SK-N-SH (cell line): ENCODE measurements around the gene TRAFD1. TPM values are rescaled to one million over a fixed set of nuclear protein-coding genes. Genes with fewer than 3 reads are reported as not detected.

Source experiments
- CTCF ChIA-PET: fragments of 300-600, 350-600 bp; formaldehyde crosslinking; extraction: SDS; loops from one replicate; lab custom pipeline; 2021; lab: Yijun Ruan, JAX
- POLR2A ChIA-PET: fragments of 350-600 bp; sonication (Branson Sonifier 250); formaldehyde crosslinking; extraction: SDS; loops from one replicate; lab custom pipeline; 2020; ENCODE audit warnings: antibody characterized with exemption, inconsistent platforms; lab: Yijun Ruan, JAX
- DNase-seq: peaks from one replicate; pipeline ENCODE4 v3.0.0; 2012
- H2AFZ ChIP-seq: fragments of 200-600 bp; sonication (generic); 2 replicates; pipeline ENCODE4 v1.8.1; 2016; ENCODE audit warnings: antibody characterized with exemption, mild to moderate bottlenecking, low read depth
- H3F3A ChIP-seq: fragments of 200-600 bp; sonication (generic); replicated peaks from 2 replicates; pipeline ENCODE3; 2016; ENCODE audit warnings: antibody characterized with exemption, mild to moderate bottlenecking; ENCODE audit not compliant: insufficient read depth
- H3K27ac ChIP-seq, 2 experiments: fragments of 200-500 bp in 1 of 2; fragments of 200-600 bp in 1 of 2; sonication (Bioruptor generic) in 1 of 2; sonication (generic), shearing (Covaris generic) in 1 of 2; 2 replicates each; pipeline versions ENCODE4 v1.5.1 to v1.6.1; 2014 to 2016; ENCODE audit warnings: low read depth in 2 of 2, inconsistent platforms in 1 of 2, low read length in 1 of 2, mild to moderate bottlenecking in 1 of 2, mixed read lengths in 1 of 2
- H3K27me3 ChIP-seq: fragments of 200-600 bp; sonication (generic), shearing (Covaris generic); 2 replicates; pipeline ENCODE4 v1.6.1; 2016; ENCODE audit warnings: mixed run types; ENCODE audit not compliant: insufficient read depth
- H3K36me3 ChIP-seq, 2 experiments: fragments of 200-500 bp in 1 of 2; fragments of 200-600 bp in 1 of 2; sonication (Bioruptor generic) in 1 of 2; sonication (generic) in 1 of 2; replicated peaks in 1 of 2; 2 replicates each; pipeline versions ENCODE3 to v1.5.1; 2014 to 2016; ENCODE audit warnings: low read length in 1 of 2, mild to moderate bottlenecking in 1 of 2; ENCODE audit not compliant: insufficient read depth in 2 of 2, control insufficient read depth in 1 of 2
- H3K4me1 ChIP-seq, 2 experiments: fragments of 200-500 bp in 1 of 2; fragments of 200-600 bp in 1 of 2; sonication (Bioruptor generic) in 1 of 2; sonication (generic), shearing (Covaris generic) in 1 of 2; 2 replicates each; pipeline versions ENCODE4 v1.5.1 to v1.6.1; 2014 to 2016; ENCODE audit warnings: low read depth in 1 of 2, low read length in 1 of 2, mixed run types in 1 of 2; ENCODE audit not compliant: insufficient read depth in 2 of 2, control insufficient read depth in 1 of 2
- H3K4me2 ChIP-seq: fragments of 200-600 bp; sonication (generic), shearing (Covaris generic); 2 replicates; pipeline ENCODE4 v1.6.1; 2017; ENCODE audit warnings: mixed run types
- H3K4me3 ChIP-seq, 2 experiments: fragments of 200-500 bp in 1 of 2; fragments of 200-600 bp in 1 of 2; sonication (Bioruptor generic) in 1 of 2; sonication (generic), shearing (Covaris generic) in 1 of 2; 2 replicates each; pipeline versions ENCODE4 v1.5.1 to v1.8.1; 2014 to 2016; ENCODE audit warnings: low read depth in 2 of 2, inconsistent platforms in 1 of 2, low read length in 1 of 2, mild to moderate bottlenecking in 1 of 2, mixed read lengths in 1 of 2, moderate library complexity in 1 of 2
- H3K79me2 ChIP-seq: fragments of 200-600 bp; sonication (generic); 2 replicates; pipeline ENCODE4 v1.8.1; 2017; ENCODE audit warnings: mild to moderate bottlenecking; ENCODE audit not compliant: insufficient read depth
- H3K9ac ChIP-seq: fragments of 200-600 bp; sonication (generic); 2 replicates; pipeline ENCODE4 v1.6.1; 2017; ENCODE audit warnings: mixed run types
- H3K9me2 ChIP-seq: fragments of 200-600 bp; sonication (generic); 2 replicates; pipeline ENCODE4 v1.6.1; 2017; ENCODE audit warnings: mixed run types
- H3K9me3 ChIP-seq: fragments of 200-600 bp; sonication (generic); 2 replicates; pipeline ENCODE4 v1.6.1; 2017; ENCODE audit warnings: mixed run types, mild to moderate bottlenecking, moderate library complexity
- H4K20me1 ChIP-seq: fragments of 200-600 bp; sonication (generic); 2 replicates; pipeline ENCODE4 v1.6.1; 2017; ENCODE audit warnings: mild to moderate bottlenecking, mixed run types; ENCODE audit not compliant: insufficient read depth
- FOSL2 ChIP-seq: IDR thresholded peaks from 2 replicates; pipeline ENCODE4 v1.4.0; 2012; ENCODE audit warnings: low read depth, mild to moderate bottlenecking, moderate library complexity, borderline replicate concordance
- TCF12 ChIP-seq: IDR thresholded peaks from 2 replicates; pipeline ENCODE4 v1.4.0; 2012
- WGBS: methylation state at CpG from one replicate; pipeline ENCODE4 v1.1.6; 2017; ENCODE audit warnings: low lambda C conversion rate; 5-methylcytosine and 5-hydroxymethylcytosine counted together
- polyA plus RNA-seq, 3 experiments: library from polyadenylated mRNA; depleted of rRNA; stranded (reverse); fragments of >200 nt; gene quantifications; 2 replicates each; pipeline ENCODE4 v1.2.3, GENCODE V29; 2012
- TF ChIP-seq, protein P1 (sequence below): IDR thresholded peaks from 2 replicates; pipeline ENCODE4 v1.4.0; 2012; ENCODE audit warnings: low read depth, borderline replicate concordance
- TF ChIP-seq, protein P2 (sequence below): IDR thresholded peaks from 2 replicates; pipeline ENCODE4 v1.6.1; 2012; ENCODE audit warnings: mild to moderate bottlenecking, low read depth, low read length, moderate library complexity
- TF ChIP-seq, protein P3 (sequence below): fragments of 200-600 bp; sonication (generic); IDR thresholded peaks from 2 replicates; pipeline ENCODE4 v1.6.1; 2017; ENCODE audit warnings: antibody characterized with exemption, mild to moderate bottlenecking, moderate library complexity

The TRAFD1 gene
- polyA plus RNA-seq, 1 of the 3 experiments (the other 2 are of a cell fraction) = 12.4 TPM

DNA sequence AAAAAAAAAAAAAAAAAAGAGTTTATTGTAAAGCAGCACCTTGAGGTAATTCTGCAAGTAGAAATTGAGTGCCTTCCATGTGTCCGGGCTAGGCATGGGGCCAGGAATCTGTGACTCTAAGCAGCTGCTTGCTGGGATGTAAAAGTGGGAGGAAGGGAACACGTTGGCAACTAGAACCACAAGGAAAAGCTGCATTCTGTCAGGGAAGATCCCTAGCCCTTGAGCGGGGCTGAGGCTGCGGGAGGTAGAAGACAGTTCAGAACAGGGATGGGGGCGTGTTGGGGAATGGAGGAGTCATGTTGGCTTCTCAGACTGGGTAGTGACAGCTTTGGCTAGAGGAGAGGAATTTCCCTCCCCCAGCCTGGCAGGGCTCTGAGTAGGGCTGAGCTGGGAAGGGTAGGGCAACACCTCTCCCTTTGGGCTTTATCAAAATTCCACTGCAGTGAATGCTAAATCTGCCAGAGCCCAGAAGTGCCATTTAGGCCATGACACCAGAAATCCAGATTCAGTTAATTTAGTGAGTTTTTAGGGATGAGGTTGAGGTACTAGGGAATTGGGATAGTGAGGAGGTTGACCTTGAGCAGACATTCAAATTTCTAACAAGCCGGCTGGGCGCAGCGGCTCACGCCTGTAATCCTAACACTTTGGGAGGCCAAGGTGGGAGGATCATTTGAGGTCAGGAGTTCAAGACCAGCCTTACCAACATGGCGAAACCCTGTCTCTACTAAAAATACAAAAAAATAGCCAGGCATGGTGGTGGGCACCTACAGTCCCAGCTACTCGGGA lies 3.4 kb upstream of the TRAFD1 start:
- H3K27ac ChIP-seq = no peak overlapping the region
- H3K27me3 ChIP-seq = no peaks in the 10 kb centered on the region
- peaks cover 13% of the 10 kb centered on the region; the same call in 1 of the 2 replicates for H3K79me2 ChIP-seq
- ChIA-PET POLR2A (interaction anchor here (0.7 kb wide), 1 partner anchor 1833 kb away, joined by 3 read pairs; no protein-coding TSS in a partner anchor), CTCF (interaction anchor here (1.0 to 1.2 kb wide), 2 partner anchors 265 to 289 kb away, joined by 3 read pairs; no protein-coding TSS in a partner anchor)
- TF ChIP-seq, protein P1, sequence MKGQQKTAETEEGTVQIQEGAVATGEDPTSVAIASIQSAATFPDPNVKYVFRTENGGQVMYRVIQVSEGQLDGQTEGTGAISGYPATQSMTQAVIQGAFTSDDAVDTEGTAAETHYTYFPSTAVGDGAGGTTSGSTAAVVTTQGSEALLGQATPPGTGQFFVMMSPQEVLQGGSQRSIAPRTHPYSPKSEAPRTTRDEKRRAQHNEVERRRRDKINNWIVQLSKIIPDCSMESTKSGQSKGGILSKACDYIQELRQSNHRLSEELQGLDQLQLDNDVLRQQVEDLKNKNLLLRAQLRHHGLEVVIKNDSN = no peak
- TF ChIP-seq, protein P2, sequence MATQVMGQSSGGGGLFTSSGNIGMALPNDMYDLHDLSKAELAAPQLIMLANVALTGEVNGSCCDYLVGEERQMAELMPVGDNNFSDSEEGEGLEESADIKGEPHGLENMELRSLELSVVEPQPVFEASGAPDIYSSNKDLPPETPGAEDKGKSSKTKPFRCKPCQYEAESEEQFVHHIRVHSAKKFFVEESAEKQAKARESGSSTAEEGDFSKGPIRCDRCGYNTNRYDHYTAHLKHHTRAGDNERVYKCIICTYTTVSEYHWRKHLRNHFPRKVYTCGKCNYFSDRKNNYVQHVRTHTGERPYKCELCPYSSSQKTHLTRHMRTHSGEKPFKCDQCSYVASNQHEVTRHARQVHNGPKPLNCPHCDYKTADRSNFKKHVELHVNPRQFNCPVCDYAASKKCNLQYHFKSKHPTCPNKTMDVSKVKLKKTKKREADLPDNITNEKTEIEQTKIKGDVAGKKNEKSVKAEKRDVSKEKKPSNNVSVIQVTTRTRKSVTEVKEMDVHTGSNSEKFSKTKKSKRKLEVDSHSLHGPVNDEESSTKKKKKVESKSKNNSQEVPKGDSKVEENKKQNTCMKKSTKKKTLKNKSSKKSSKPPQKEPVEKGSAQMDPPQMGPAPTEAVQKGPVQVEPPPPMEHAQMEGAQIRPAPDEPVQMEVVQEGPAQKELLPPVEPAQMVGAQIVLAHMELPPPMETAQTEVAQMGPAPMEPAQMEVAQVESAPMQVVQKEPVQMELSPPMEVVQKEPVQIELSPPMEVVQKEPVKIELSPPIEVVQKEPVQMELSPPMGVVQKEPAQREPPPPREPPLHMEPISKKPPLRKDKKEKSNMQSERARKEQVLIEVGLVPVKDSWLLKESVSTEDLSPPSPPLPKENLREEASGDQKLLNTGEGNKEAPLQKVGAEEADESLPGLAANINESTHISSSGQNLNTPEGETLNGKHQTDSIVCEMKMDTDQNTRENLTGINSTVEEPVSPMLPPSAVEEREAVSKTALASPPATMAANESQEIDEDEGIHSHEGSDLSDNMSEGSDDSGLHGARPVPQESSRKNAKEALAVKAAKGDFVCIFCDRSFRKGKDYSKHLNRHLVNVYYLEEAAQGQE = 0 out of 2 replicates have a peak, but pooled peaks have one; percentile 12
- no peak for TF ChIP-seq FOSL2
- TF ChIP-seq TCF12 = peak; percentile 35; the same call in 1 of the 2 replicates
- TF ChIP-seq, protein P3, sequence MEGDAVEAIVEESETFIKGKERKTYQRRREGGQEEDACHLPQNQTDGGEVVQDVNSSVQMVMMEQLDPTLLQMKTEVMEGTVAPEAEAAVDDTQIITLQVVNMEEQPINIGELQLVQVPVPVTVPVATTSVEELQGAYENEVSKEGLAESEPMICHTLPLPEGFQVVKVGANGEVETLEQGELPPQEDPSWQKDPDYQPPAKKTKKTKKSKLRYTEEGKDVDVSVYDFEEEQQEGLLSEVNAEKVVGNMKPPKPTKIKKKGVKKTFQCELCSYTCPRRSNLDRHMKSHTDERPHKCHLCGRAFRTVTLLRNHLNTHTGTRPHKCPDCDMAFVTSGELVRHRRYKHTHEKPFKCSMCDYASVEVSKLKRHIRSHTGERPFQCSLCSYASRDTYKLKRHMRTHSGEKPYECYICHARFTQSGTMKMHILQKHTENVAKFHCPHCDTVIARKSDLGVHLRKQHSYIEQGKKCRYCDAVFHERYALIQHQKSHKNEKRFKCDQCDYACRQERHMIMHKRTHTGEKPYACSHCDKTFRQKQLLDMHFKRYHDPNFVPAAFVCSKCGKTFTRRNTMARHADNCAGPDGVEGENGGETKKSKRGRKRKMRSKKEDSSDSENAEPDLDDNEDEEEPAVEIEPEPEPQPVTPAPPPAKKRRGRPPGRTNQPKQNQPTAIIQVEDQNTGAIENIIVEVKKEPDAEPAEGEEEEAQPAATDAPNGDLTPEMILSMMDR = no peak
- H2AFZ ChIP-seq = peak overlapping the region; percentile 30; the same call in 1 of the 2 replicates
- peaks cover 16% of the 10 kb centered on the region for H3F3A ChIP-seq
- 73% methylated on average over 11 of the region's 11 CpGs for WGBS
- no peaks in the 10 kb centered on the region for H3K9me2 ChIP-seq
- H4K20me1 ChIP-seq = no peaks in the 10 kb centered on the region
- H3K4me3 ChIP-seq = no peak overlapping the region
- DNase-seq = no peak
- peaks cover 5 to 9% of the 10 kb centered on the region in 2 experiments; a peak in 2 of 4 replicates for H3K4me1 ChIP-seq
- H3K4me2 ChIP-seq = no peak overlapping the region
- no peaks in the 10 kb centered on the region for H3K9me3 ChIP-seq
- H3K9ac ChIP-seq = no peak overlapping the region
- no peaks in the 10 kb centered on the region for H3K36me3 ChIP-seq
